HL-60/S4 treated with phorbol 12-myristate 13-acetate at 8.2 ng/mL for 4 days and 3 days (cell line): ENCODE results near the gene FLAD1.
"Not testable (repeated sequence)": the region's sequence is repeated elsewhere in the genome, so short reads cannot be mapped to it uniquely, and the experiment has no call there.

ENCODE experiments used
- in situ Hi-C: fragments of 300-500 bp; cut with MboI; formaldehyde crosslinking; loops from 2 replicates; pipeline ENCODE4 v1.15.0; 2022; ENCODE audit warnings: low sequenced_read_pairs

FLAD1 gene

GRCh38 chr1:154988058-154988954, 5.2 kb downstream of the FLAD1 start:
- in situ Hi-C loops: no loop called here

DNA sequence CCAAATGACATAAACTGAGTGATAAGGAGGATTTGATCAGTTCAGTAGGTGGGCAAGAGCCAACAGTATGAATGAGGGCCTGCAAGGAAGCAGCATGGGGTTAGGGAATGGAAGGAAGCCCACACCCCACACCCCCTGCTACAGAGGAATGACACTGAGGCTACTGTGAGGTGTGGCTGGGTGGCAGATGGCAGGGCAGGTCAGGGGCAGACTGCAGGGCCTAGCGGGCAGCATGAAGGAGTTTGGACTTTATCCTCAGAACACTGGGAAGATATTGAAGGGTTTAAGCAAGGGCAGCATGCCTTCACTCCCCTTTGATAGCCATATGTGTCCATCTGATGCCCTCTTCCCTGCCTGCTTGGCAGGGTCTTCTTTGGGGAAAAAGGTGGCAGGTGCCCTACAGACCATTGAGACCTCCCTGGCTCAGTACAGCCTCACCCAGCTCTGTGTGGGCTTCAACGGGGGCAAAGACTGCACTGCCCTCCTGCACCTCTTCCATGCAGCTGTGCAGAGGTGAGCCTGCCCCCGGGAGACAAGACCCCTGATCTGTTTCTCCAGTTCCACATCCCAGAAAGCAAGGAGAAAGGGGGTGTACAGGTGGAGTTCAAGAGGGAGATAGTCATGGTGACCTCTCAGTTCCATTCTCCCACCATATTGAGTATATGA, 6.2 kb downstream of the FLAD1 start:
- in situ Hi-C loops: no loop called here

- in situ Hi-C loops: no loop called here
Observed at GRCh38 chr1:154990276-154990675, 7.1 kb downstream of the FLAD1 start.

DNA sequence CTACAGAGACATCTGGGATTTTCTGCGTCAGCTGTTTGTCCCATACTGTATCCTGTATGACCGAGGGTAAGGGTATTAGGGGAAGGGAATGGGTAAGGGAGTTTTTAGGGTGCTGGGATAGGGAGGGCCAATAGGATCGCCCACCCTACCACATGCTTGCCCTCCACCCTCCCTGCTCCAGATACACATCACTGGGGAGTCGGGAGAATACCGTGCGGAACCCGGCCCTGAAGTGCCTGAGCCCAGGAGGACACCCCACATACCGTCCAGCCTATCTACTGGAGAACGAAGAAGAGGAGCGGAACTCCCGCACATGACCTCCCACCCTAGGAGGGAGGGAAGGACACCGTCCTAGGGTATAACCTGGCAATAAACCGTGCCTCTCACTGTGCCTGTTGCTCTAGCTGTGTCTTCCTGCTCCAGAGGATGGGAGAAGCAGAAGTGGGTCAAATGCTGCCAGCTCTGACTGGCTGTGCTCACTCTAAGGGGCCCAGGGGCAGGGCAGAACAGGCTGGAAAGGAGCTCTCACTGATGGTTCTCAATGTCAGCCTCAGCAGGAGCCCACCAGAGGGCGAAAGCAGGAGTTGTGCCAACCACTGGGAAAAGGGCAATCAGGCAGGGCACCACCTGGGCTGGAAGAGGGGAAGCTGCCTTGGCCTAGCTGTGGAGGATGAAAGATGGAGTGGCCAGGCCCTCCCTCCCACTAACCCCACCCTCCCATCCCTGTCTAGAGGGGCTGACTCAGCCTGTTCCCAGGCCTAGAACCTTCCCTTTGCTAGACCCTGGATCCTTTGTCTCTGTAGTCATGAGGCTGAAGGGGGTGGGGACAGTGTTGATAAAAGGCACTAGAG, 9.8 kb downstream of the FLAD1 start:
- in situ Hi-C loops: no loop called here

- in situ Hi-C loops: no loop called here
Observed at GRCh38 chr1:154993572-154994268, 10.6 kb downstream of the FLAD1 start, which contains the start of gene LENEP. Gene LENEP (plus strand): TSS chr1:154993586. CDS start chr1:154993608, 22 bp downstream.

- in situ Hi-C loops: no loop called here
Observed at GRCh38 chr1:154994269-154994587, 11.1 kb downstream of the FLAD1 start.

- in situ Hi-C loops: no loop called here
Observed at GRCh38 chr1:154994591-154994990, 11.4 kb downstream of the FLAD1 start.

- in situ Hi-C loops: not testable (repeated sequence)
Observed at GRCh38 chr1:154995301-154995983, 12.3 kb downstream of the FLAD1 start.

- in situ Hi-C loops: no loop called here
Observed at GRCh38 chr1:154996966-154997701, 14.0 kb downstream of the FLAD1 start.

DNA sequence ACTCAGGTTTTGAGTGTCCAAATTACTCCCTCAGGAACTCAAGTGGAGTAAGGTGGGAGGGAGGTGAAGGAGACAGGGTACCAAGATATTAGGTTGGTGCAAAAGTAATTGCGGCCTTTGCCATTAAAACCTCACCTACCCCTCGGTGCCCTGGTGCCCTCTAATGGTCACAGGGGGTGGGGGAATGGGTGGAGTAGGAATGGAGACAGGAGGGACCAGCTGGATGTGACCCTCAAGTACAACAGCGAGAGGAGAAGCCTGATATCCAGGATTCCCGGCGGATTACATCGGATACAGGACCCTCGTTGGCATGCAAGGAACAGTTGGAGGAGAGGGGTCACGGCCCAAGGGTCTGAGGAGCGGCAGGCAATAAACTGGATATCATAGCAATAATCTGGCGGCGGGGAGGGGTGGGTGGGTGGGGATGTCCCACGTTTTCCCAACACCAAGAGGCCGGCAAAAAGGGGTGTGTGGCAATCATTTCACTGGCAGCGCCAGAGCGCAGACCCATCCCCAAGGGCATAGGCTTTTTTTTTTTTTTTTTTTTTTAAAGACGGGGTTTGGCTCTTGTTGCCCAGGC, 15.1 kb downstream of the FLAD1 start:
- in situ Hi-C loops: no loop called here

DNA sequence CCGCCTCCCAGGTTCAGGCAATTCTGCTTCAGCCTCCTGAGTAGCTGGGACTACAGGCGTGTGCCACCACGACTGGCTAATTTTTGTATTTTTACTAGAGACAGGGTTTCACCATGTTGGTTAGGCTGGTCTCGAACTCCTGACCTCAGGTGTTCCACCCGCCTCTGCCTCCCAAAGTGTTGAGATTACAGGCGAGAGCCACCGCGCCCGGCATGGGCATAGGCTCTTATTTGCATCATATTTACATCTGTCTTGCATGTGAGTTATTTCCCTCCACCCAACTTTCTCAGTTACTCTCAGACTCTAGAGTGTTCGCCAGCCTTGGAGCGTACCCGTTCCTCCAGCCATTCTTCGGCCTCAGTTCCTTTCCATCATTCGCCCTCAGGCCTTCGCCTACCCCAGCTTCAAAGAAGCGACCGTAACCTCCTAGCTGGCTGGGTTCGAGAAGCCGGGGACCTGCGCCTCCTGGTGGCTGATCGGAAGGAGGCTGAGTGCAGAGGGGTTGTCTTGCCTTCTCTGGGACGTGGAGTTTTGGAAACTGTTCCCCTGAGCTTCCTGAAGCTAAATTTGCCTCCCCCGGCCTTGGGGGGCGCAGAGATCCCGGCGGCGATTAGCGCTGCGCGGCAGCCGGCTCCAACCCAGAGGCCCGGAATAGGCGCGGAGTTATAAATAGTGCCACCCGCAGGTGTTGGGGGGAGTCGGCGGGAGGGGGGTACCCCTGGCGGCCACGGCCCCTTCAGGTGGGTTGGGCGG, 15.8 kb downstream of the FLAD1 start:
- in situ Hi-C loops: no loop called here

DNA sequence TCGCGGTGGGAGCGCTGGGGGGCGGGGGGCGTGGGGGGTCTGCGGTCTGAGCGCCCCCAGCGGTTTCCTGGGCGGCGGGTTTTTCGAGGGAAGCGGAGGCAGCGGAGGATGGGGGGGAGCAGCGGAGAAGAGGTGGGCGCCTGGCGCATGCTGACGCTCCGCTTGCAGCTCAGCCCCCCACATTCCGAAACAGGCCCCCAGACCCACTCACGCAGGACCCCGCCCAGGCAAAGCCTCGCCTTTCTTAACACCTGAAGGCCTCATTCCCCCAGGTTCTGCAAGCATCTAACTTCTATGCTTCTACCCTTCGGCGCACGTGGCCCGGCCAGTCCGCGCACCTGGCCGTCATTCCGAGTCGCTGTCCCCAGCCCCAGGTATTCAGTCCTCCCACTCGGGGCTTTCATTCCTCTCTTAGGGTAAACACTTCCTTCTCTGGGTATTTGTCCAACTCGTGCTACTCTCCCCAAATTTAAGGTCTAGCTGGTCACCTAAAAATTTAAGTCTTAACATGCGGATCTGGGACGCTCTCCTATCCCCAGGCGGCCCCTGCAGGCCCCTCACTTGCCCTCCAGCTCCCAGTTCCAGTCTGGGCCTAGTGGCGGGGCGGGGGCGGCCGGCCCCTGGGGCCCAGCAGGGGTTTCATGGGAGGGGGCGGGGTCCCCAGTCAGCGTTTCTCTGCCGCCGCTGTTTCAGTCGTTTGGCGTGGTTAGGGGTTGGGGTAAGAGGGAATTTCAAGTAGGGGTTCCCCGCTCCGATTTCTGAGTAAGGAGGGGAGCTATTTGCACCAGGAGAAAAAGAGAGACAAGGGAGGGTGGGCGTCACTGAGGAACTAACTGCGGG, 16.6 kb downstream of the FLAD1 start:
- in situ Hi-C loops: no loop called here

GRCh38 chr1:155000411-155000725, 17.2 kb downstream of the FLAD1 start:
- in situ Hi-C loops: no loop called here

- in situ Hi-C loops: no loop called here
Observed at GRCh38 chr1:155000726-155001424, 17.7 kb downstream of the FLAD1 start.

DNA sequence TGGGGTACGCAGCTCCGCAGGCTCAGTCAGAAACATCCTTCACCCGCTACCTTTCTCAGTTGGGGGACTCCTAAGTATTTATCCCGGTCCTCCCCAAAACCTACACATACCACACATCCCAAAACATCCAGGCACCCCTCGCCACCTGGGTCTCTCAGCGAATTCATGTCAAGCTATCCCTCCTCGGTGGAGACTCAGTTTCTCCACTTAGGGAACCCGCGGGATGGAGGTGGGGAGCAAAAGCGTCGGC, 18.2 kb downstream of the FLAD1 start:
- in situ Hi-C loops: no loop called here

DNA sequence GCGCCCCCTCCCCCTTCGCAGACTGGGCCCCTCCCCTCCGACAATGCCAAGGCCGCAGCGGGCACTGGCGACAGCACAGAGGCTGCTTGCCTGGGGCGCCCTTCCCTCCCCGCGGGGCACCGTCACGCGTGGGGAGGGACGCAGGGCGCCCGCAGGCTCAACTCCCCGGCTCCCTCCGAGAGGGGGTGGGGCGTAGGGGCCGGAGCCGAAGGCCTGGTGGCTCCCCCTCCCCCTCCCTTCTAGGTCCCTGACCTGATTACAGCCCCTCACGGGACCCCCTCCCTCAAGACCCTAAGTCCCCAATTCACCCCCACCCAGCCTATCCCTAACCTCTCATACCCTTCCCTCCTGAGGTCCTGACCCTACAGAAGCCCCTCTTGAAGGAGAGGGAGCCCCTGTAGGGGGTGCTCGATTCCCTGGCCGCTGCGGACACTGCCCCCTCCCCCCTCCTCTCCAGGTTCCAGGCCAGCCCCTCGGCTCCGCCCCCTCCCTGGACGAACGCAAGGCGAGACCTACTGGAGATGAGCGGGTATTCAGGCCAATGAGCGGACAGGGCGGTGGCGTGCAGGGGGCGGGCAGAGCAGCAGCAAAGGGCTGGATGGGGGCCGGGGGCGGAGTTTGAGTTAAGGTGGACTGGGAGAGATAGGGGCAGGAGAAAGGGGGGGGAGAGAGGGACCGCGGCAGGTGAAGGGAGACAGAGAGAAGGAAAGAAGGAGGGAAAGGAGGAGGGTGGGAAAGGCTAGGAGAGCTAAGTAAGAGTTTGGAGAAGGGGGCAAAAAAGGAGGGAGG, 18.7 kb downstream of the FLAD1 start:
- in situ Hi-C loops: no loop called here
